Progenitor cell of endocrine pancreas (in vitro differentiated cells): Measurements from ENCODE around the gene RGS21. TPM values are rescaled to one million over a fixed set of nuclear protein-coding genes. Genes with fewer than 3 reads are reported as not detected.

Experiments
- DNase-seq: peaks from one replicate; pipeline ENCODE4 v3.0.0; 2021; ENCODE audit warnings: low spot score; ENCODE audit not compliant: unreplicated experiment
- H3K27ac Mint-ChIP-seq: 2 replicates; pipeline ENCODE4 v1.8.0; 2021; ENCODE audit warnings: mild to moderate bottlenecking, moderate library complexity, mixed read lengths
- H3K27me3 Mint-ChIP-seq: 2 replicates; pipeline ENCODE4 v1.8.0; 2021; ENCODE audit warnings: mixed read lengths
- H3K36me3 Mint-ChIP-seq: 2 replicates; pipeline ENCODE4 v1.8.0; 2022; ENCODE audit warnings: mixed read lengths; ENCODE audit not compliant: insufficient read depth
- H3K4me1 Mint-ChIP-seq: 2 replicates; pipeline ENCODE4 v1.8.0; 2021; ENCODE audit warnings: low read depth, mixed read lengths
- H3K4me3 Mint-ChIP-seq: 2 replicates; pipeline ENCODE4 v1.8.0; 2021; ENCODE audit warnings: low read depth, mild to moderate bottlenecking, moderate library complexity, mixed read lengths
- H3K9me3 Mint-ChIP-seq: 2 replicates; pipeline ENCODE4 v1.8.0; 2021; ENCODE audit warnings: low read depth, mixed read lengths
- CTCF ChIP-seq: fragments of 200-600 bp; sonication (generic); IDR thresholded peaks from one replicate; pipeline ENCODE4 v1.5.0; 2021; ENCODE audit warnings: antibody characterized with exemption, mild to moderate bottlenecking; ENCODE audit not compliant: unreplicated experiment
- total RNA-seq: library from RNA; stranded (reverse); gene quantifications from 2 replicates; pipeline ENCODE4 v1.2.1, GENCODE V29; 2021

The RGS21 gene
- total RNA-seq, 1 donor from 2014 or later = not detected

GRCh38 chr1:192401825-192402224 lies 85.0 kb downstream of the RGS21 start:
- Mint-ChIP-seq H3K27me3 (no peaks in the 10 kb centered on the region), H3K27ac (no peak overlapping the region), H3K36me3 (no peaks in the 10 kb centered on the region), H3K9me3 (peaks cover 7% of the 10 kb centered on the region), H3K4me3 (no peak overlapping the region), H3K4me1 (peaks cover 27% of the 10 kb centered on the region)
- DNase-seq = no peak
- no peak for TF ChIP-seq CTCF

GRCh38 chr1:192402571-192402970 lies 85.8 kb downstream of the RGS21 start:
- Mint-ChIP-seq H3K36me3 (no peaks in the 10 kb centered on the region), H3K27me3 (no peaks in the 10 kb centered on the region), H3K27ac (no peak overlapping the region), H3K9me3 (peaks cover 7% of the 10 kb centered on the region), H3K4me1 (peaks cover 32% of the 10 kb centered on the region), H3K4me3 (no peak overlapping the region)
- TF ChIP-seq CTCF = no peak
- no peak for DNase-seq

GRCh38 chr1:192407206-192407605 lies 90.4 kb downstream of the RGS21 start:
- no peaks in the 10 kb centered on the region for H3K36me3 Mint-ChIP-seq
- H3K4me1 Mint-ChIP-seq = peaks cover 18% of the 10 kb centered on the region
- H3K9me3 Mint-ChIP-seq = peaks cover 5% of the 10 kb centered on the region
- TF ChIP-seq CTCF = no peak
- no peak overlapping the region for H3K27ac Mint-ChIP-seq
- H3K4me3 Mint-ChIP-seq = no peak overlapping the region
- no peak for DNase-seq
- H3K27me3 Mint-ChIP-seq = no peaks in the 10 kb centered on the region

Other genes starting within 250 kb of the RGS21 start
- not detected in 2 replicates for gene RGS18, start 158.5 kb upstream of the RGS21 start, total RNA-seq